ENCODE measurements around the gene CD2BP2. TPM values are rescaled to one million over a fixed set of nuclear protein-coding genes. Genes with fewer than 3 reads are reported as not detected.

CD2BP2 gene
- total and polyA plus RNA-seq, 2 of the 13 experiments (the other 11 are each of a cell fraction or from before 2014, with no cell fraction given), result 24.9 to 54.6 TPM

DNA sequence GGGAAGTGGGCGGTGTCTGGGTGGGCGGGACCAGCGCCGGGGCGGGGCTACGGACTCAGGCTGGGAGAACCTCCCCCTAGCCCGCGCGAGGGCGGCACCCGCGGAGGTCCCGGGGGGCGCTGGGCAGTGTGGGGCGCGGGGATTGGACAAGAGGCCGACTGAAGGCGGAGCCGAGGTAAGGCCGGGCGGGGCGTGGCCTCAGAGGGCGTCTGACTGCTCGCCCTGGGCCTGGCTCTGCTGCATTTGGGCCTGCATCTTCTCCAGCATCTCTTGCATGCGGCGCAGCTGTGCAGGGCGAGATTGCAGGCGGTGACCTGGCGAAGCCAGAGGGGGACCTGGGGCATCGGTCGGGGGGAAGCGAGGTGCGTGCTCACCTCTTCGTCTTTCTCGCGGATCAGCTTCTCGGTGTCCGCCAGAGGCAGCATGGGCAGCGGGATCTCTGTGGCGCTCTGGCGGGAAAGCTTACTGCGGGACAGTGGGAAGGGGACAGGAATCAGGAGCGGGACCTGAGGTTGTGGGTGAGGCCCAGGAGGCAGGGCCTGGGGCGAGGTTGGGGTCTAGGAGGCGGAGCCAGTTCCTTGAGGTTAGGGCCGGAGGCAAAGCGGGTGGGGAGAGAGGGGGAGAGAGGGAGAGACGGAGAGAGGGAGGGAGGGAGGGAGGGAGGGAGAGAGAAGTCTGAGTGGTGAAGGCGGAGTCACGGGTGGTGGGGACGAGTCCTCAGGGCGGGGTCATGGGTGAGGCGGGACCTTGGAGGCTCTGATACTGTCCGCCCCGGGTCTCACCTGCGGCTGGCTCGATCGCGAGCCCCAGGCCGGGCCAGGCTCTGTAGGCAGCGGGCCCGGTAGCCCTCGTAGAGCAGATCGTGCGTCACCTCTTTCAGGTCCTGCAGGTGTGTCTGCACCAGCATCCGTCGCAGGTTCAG, 23.4 kb upstream of the CD2BP2 start (continued):
- TF ChIP-seq ZNF781 (CRISPR knock-in tag; IDR thresholded peaks at IDR 0.05; ENCODE audit: borderline replicate concordance, not compliant biosample characterization) (peak; percentile 78), STAG1 (CRISPR knock-in tag; IDR thresholded peaks at IDR 0.05) (peak; percentile 43), KAT8 (CRISPR knock-in tag; IDR thresholded peaks at IDR 0.05) (peak; percentile 88), ETV6 (CRISPR knock-in tag; conservative IDR thresholded peaks at IDR 0.05) (peak; percentile 55; the same call in 1 of the 2 replicates), FOXA1 (IDR thresholded peaks at IDR 0.05) (no peak), FOXA1 (CRISPR knock-in tag; IDR thresholded peaks at IDR 0.05) (peak; percentile 11; the same call in 1 of the 2 replicates), ZSCAN22 (CRISPR knock-in tag; IDR thresholded peaks at IDR 0.05) (peak; percentile 89; the same call in 1 of the 2 replicates), MLLT10 (CRISPR knock-in tag; IDR thresholded peaks at IDR 0.05) (no peak), ZNF256 (CRISPR knock-in tag; conservative IDR thresholded peaks at IDR 0.05) (no peak; the same call in 1 of the 2 replicates), ZNF746 (CRISPR knock-in tag; IDR thresholded peaks at IDR 0.05) (peak; percentile 99), ZBTB3 (CRISPR knock-in tag; IDR thresholded peaks at IDR 0.05; ENCODE audit: borderline replicate concordance, low read depth) (peak; percentile 93; the same call in 1 of the 2 replicates)
- TF ChIP-seq, protein P1, sequence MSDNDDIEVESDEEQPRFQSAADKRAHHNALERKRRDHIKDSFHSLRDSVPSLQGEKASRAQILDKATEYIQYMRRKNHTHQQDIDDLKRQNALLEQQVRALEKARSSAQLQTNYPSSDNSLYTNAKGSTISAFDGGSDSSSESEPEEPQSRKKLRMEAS (IDR thresholded peaks at IDR 0.05), result peak; percentile 84
- TF ChIP-seq, protein P2, sequence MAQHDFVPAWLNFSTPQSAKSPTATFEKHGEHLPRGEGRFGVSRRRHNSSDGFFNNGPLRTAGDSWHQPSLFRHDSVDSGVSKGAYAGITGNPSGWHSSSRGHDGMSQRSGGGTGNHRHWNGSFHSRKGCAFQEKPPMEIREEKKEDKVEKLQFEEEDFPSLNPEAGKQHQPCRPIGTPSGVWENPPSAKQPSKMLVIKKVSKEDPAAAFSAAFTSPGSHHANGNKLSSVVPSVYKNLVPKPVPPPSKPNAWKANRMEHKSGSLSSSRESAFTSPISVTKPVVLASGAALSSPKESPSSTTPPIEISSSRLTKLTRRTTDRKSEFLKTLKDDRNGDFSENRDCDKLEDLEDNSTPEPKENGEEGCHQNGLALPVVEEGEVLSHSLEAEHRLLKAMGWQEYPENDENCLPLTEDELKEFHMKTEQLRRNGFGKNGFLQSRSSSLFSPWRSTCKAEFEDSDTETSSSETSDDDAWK (CRISPR knock-in tag; IDR thresholded peaks at IDR 0.05), result no peak
- TF ChIP-seq, protein P3, sequence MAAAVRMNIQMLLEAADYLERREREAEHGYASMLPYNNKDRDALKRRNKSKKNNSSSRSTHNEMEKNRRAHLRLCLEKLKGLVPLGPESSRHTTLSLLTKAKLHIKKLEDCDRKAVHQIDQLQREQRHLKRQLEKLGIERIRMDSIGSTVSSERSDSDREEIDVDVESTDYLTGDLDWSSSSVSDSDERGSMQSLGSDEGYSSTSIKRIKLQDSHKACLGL (CRISPR knock-in tag; IDR thresholded peaks at IDR 0.05), result peak; percentile 88; the same call in 1 of the 2 replicates
- TF ChIP-seq, protein P4, sequence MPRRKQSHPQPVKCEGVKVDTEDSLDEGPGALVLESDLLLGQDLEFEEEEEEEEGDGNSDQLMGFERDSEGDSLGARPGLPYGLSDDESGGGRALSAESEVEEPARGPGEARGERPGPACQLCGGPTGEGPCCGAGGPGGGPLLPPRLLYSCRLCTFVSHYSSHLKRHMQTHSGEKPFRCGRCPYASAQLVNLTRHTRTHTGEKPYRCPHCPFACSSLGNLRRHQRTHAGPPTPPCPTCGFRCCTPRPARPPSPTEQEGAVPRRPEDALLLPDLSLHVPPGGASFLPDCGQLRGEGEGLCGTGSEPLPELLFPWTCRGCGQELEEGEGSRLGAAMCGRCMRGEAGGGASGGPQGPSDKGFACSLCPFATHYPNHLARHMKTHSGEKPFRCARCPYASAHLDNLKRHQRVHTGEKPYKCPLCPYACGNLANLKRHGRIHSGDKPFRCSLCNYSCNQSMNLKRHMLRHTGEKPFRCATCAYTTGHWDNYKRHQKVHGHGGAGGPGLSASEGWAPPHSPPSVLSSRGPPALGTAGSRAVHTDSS (CRISPR knock-in tag; conservative IDR thresholded peaks at IDR 0.05), result no peak; the same call in 1 of the 2 replicates
- TF ChIP-seq, protein P5, sequence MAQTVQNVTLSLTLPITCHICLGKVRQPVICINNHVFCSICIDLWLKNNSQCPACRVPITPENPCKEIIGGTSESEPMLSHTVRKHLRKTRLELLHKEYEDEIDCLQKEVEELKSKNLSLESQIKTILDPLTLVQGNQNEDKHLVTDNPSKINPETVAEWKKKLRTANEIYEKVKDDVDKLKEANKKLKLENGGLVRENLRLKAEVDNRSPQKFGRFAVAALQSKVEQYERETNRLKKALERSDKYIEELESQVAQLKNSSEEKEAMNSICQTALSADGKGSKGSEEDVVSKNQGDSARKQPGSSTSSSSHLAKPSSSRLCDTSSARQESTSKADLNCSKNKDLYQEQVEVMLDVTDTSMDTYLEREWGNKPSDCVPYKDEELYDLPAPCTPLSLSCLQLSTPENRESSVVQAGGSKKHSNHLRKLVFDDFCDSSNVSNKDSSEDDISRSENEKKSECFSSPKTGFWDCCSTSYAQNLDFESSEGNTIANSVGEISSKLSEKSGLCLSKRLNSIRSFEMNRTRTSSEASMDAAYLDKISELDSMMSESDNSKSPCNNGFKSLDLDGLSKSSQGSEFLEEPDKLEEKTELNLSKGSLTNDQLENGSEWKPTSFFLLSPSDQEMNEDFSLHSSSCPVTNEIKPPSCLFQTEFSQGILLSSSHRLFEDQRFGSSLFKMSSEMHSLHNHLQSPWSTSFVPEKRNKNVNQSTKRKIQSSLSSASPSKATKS (CRISPR knock-in tag; IDR thresholded peaks at IDR 0.05), result 0 out of 2 replicates have a peak, but pooled peaks have one; percentile 72
